BJ (cell line): ENCODE measurements around the gene RAB22A. TPM values are rescaled to one million over a fixed set of nuclear protein-coding genes. Genes with fewer than 3 reads are reported as not detected.

Experiments
- CTCF ChIA-PET: fragments of 350-600 bp; formaldehyde crosslinking; extraction: SDS; loops from one replicate; lab custom pipeline; 2021; ENCODE audit warnings: antibody characterized with exemption, inconsistent platforms; lab: Yijun Ruan, JAX
- POLR2A ChIA-PET: fragments of 300-600 bp; sonication (Branson Sonifier 250); formaldehyde crosslinking; extraction: SDS; loops from one replicate; lab custom pipeline; 2021; ENCODE audit warnings: antibody characterized with exemption; lab: Charles Lee
- DNase-seq: peaks from one replicate; pipeline ENCODE4 v3.0.0-alpha.2; 2011; ENCODE audit warnings: low read depth
- H3K27me3 ChIP-seq: 2 replicates; pipeline ENCODE4 v1.6.0; 2011; ENCODE audit warnings: low read length; ENCODE audit not compliant: control insufficient read depth, insufficient read depth
- H3K36me3 ChIP-seq: 2 replicates; pipeline ENCODE4 v1.5.1; 2011; ENCODE audit warnings: low read length; ENCODE audit not compliant: control insufficient read depth, insufficient read depth
- H3K4me3 ChIP-seq: 2 replicates; pipeline ENCODE4 v1.5.1; 2011; ENCODE audit warnings: low read depth, mild to moderate bottlenecking, control low read depth, low read length
- CTCF ChIP-seq: IDR thresholded peaks from 2 replicates; pipeline ENCODE4 v1.5.1; 2011; ENCODE audit warnings: low read depth, mild to moderate bottlenecking, control low read depth, inconsistent platforms, low read length, moderate library complexity; ENCODE audit not compliant: insufficient read depth
- polyA plus RNA-seq: library from polyadenylated mRNA; depleted of rRNA; stranded (reverse); fragments of >200 nt; gene quantifications from 2 replicates; pipeline ENCODE4 v1.2.3, GENCODE V29; 2011

The RAB22A gene
- polyA plus RNA-seq, 1 experiment, result 7.8 TPM

GRCh38 chr20:58294497-58295455, 14.7 kb upstream of the RAB22A start:
- H3K4me3 ChIP-seq, result no peak overlapping the region
- DNase-seq, result no peak
- H3K36me3 ChIP-seq, result no peaks in the 10 kb centered on the region; the same call in 1 of the 2 replicates
- TF ChIP-seq CTCF, result no peak
- ChIA-PET POLR2A (no interaction called here), CTCF (no interaction called here)
- no peaks in the 10 kb centered on the region for H3K27me3 ChIP-seq

- ChIA-PET CTCF (no interaction called here), POLR2A (no interaction called here)
- DNase-seq, result no peak
- no peaks in the 10 kb centered on the region for H3K27me3 ChIP-seq
- TF ChIP-seq CTCF, result no peak
- H3K36me3 ChIP-seq, result no peaks in the 10 kb centered on the region; the same call in none of the 2 replicates
- no peak overlapping the region for H3K4me3 ChIP-seq
These were observed 13.3 kb upstream of the RAB22A start for GRCh38 chr20:58296051-58296837.

- no peaks in the 10 kb centered on the region for H3K27me3 ChIP-seq
- ChIA-PET CTCF (interaction anchor here (0.7 to 2.0 kb wide), 2 partner anchors 10 to 26 kb away, joined by 3 to 4 read pairs; no protein-coding TSS in a partner anchor), POLR2A (no interaction called here)
- no peaks in the 10 kb centered on the region; the same call in none of the 2 replicates for H3K36me3 ChIP-seq
- TF ChIP-seq CTCF, result no peak
- no peak for DNase-seq
- no peak overlapping the region for H3K4me3 ChIP-seq
These were observed 12.1 kb upstream of the RAB22A start for GRCh38 chr20:58297394-58297793.

GRCh38 chr20:58300321-58300720, 9.2 kb upstream of the RAB22A start:
- no peak for TF ChIP-seq CTCF
- DNase-seq, result no peak
- ChIA-PET POLR2A (no interaction called here), CTCF (no interaction called here)
- no peaks in the 10 kb centered on the region for H3K27me3 ChIP-seq
- H3K36me3 ChIP-seq, result no peaks in the 10 kb centered on the region; the same call in 1 of the 2 replicates
- no peak overlapping the region for H3K4me3 ChIP-seq

- Histone ChIP-seq H3K36me3 (no peaks in the 10 kb centered on the region; the same call in 1 of the 2 replicates), H3K27me3 (no peaks in the 10 kb centered on the region), H3K4me3 (no peak overlapping the region)
- no peak for TF ChIP-seq CTCF
- no peak for DNase-seq
- CTCF ChIA-PET, result no interaction called here
- POLR2A ChIA-PET, result no interaction called here
These were observed 6.0 kb upstream of the RAB22A start for GRCh38 chr20:58303547-58303946.
